Fibroblast of villous mesenchyme (primary cell): ENCODE results near the gene TBC1D22A. TPM values are rescaled to one million over a fixed set of nuclear protein-coding genes. Genes with fewer than 3 reads are reported as not detected.
A peak's percentile ranks its signal among the peaks of the same experiment; 100 is the strongest.

Experiments used
- DNase-seq: peaks from one replicate; pipeline ENCODE4 v3.0.0-alpha.2; 2010; ENCODE audit warnings: low read depth
- H3K4me3 ChIP-seq: 2 replicates; pipeline ENCODE4 v1.5.1; 2011; ENCODE audit warnings: low read depth, mild to moderate bottlenecking, low read length
- CTCF ChIP-seq: IDR thresholded peaks from 2 replicates; pipeline ENCODE4 v1.5.1; 2012; ENCODE audit warnings: low read depth, mild to moderate bottlenecking, low read length; ENCODE audit not compliant: insufficient read depth
- total RNA-seq: library from RNA; depleted of rRNA; stranded (reverse); fragments of >200 nt; gene quantifications from 2 replicates; pipeline ENCODE4 v1.2.3, GENCODE V29; 2012

TBC1D22A gene
- total RNA-seq, 1 donor = 12.5 TPM

GRCh38 chr22:46917771-46918101, 155.3 kb downstream of the TBC1D22A start:
- no peak for TF ChIP-seq CTCF
- DNase-seq = no peak
- no peak overlapping the region for H3K4me3 ChIP-seq

GRCh38 chr22:46918197-46918596, 155.7 kb downstream of the TBC1D22A start:
- no peak overlapping the region for H3K4me3 ChIP-seq
- no peak for TF ChIP-seq CTCF
- DNase-seq = no peak

GRCh38 chr22:46922037-46922436, 159.6 kb downstream of the TBC1D22A start:
- H3K4me3 ChIP-seq = no peak overlapping the region
- no peak for DNase-seq
- no peak for TF ChIP-seq CTCF

GRCh38 chr22:46923394-46923793, 160.9 kb downstream of the TBC1D22A start:
- no peak for TF ChIP-seq CTCF
- no peak for DNase-seq

GRCh38 chr22:46925818-46926217, 163.4 kb downstream of the TBC1D22A start:
- TF ChIP-seq CTCF = no peak
- peak; percentile 23 for DNase-seq

More at GRCh38 chr22:46923394-46923793, 160.9 kb downstream of the TBC1D22A start:
- H3K4me3 ChIP-seq = no peak overlapping the region

GRCh38 chr22:46929046-46929709, 166.7 kb downstream of the TBC1D22A start:
- no peak for DNase-seq
- no peak for TF ChIP-seq CTCF
- no peak overlapping the region for H3K4me3 ChIP-seq

More at GRCh38 chr22:46925818-46926217, 163.4 kb downstream of the TBC1D22A start:
- no peak overlapping the region for H3K4me3 ChIP-seq

- H3K4me3 ChIP-seq = no peak overlapping the region
- no peak for DNase-seq
- no peak for TF ChIP-seq CTCF
Observed at GRCh38 chr22:46929710-46930204, 167.3 kb downstream of the TBC1D22A start.
